Measurements from ENCODE around the gene MARK3.

GRCh38 chr14:103504991-103505565 lies 119.9 kb downstream of the MARK3 start:
- TF ChIP-seq CTCF (IDR thresholded peaks at IDR 0.05; ENCODE audit: borderline replicate concordance, extremely low read depth, low read length, poor library complexity, severe bottlenecking), result peak; percentile 23
- TF ChIP-seq EZH2 (IDR thresholded peaks at IDR 0.05; ENCODE audit: borderline replicate concordance, low read depth, low read length, severe bottlenecking), result no peak

All from DND-41 (cell line).